SK-N-SH (cell line): ENCODE measurements around the gene ARID1B. TPM values are rescaled to one million over a fixed set of nuclear protein-coding genes. Genes with fewer than 3 reads are reported as not detected.

Experiments used
- CTCF ChIA-PET: fragments of 300-600, 350-600 bp; formaldehyde crosslinking; extraction: SDS; loops from one replicate; lab custom pipeline; 2021; lab: Yijun Ruan, JAX
- POLR2A ChIA-PET: fragments of 350-600 bp; sonication (Branson Sonifier 250); formaldehyde crosslinking; extraction: SDS; loops from one replicate; lab custom pipeline; 2020; ENCODE audit warnings: antibody characterized with exemption, inconsistent platforms; lab: Yijun Ruan, JAX
- DNase-seq: peaks from one replicate; pipeline ENCODE4 v3.0.0; 2012
- H2AFZ ChIP-seq: fragments of 200-600 bp; sonication (generic); 2 replicates; pipeline ENCODE4 v1.8.1; 2016; ENCODE audit warnings: antibody characterized with exemption, mild to moderate bottlenecking, low read depth
- H3F3A ChIP-seq: fragments of 200-600 bp; sonication (generic); replicated peaks from 2 replicates; pipeline ENCODE3; 2016; ENCODE audit warnings: antibody characterized with exemption, mild to moderate bottlenecking; ENCODE audit not compliant: insufficient read depth
- H3K27ac ChIP-seq, 2 experiments: fragments of 200-500 bp in 1 of 2; fragments of 200-600 bp in 1 of 2; sonication (Bioruptor generic) in 1 of 2; sonication (generic), shearing (Covaris generic) in 1 of 2; 2 replicates each; pipeline versions ENCODE4 v1.5.1 to v1.6.1; 2014 to 2016; ENCODE audit warnings: low read depth in 2 of 2, inconsistent platforms in 1 of 2, low read length in 1 of 2, mild to moderate bottlenecking in 1 of 2, mixed read lengths in 1 of 2
- H3K27me3 ChIP-seq: fragments of 200-600 bp; sonication (generic), shearing (Covaris generic); 2 replicates; pipeline ENCODE4 v1.6.1; 2016; ENCODE audit warnings: mixed run types; ENCODE audit not compliant: insufficient read depth
- H3K36me3 ChIP-seq, 2 experiments: fragments of 200-500 bp in 1 of 2; fragments of 200-600 bp in 1 of 2; sonication (Bioruptor generic) in 1 of 2; sonication (generic) in 1 of 2; replicated peaks in 1 of 2; 2 replicates each; pipeline versions ENCODE3 to v1.5.1; 2014 to 2016; ENCODE audit warnings: low read length in 1 of 2, mild to moderate bottlenecking in 1 of 2; ENCODE audit not compliant: insufficient read depth in 2 of 2, control insufficient read depth in 1 of 2
- H3K4me1 ChIP-seq, 2 experiments: fragments of 200-500 bp in 1 of 2; fragments of 200-600 bp in 1 of 2; sonication (Bioruptor generic) in 1 of 2; sonication (generic), shearing (Covaris generic) in 1 of 2; 2 replicates each; pipeline versions ENCODE4 v1.5.1 to v1.6.1; 2014 to 2016; ENCODE audit warnings: low read depth in 1 of 2, low read length in 1 of 2, mixed run types in 1 of 2; ENCODE audit not compliant: insufficient read depth in 2 of 2, control insufficient read depth in 1 of 2
- H3K4me2 ChIP-seq: fragments of 200-600 bp; sonication (generic), shearing (Covaris generic); 2 replicates; pipeline ENCODE4 v1.6.1; 2017; ENCODE audit warnings: mixed run types
- H3K4me3 ChIP-seq, 2 experiments: fragments of 200-500 bp in 1 of 2; fragments of 200-600 bp in 1 of 2; sonication (Bioruptor generic) in 1 of 2; sonication (generic), shearing (Covaris generic) in 1 of 2; 2 replicates each; pipeline versions ENCODE4 v1.5.1 to v1.8.1; 2014 to 2016; ENCODE audit warnings: low read depth in 2 of 2, inconsistent platforms in 1 of 2, low read length in 1 of 2, mild to moderate bottlenecking in 1 of 2, mixed read lengths in 1 of 2, moderate library complexity in 1 of 2
- H3K79me2 ChIP-seq: fragments of 200-600 bp; sonication (generic); 2 replicates; pipeline ENCODE4 v1.8.1; 2017; ENCODE audit warnings: mild to moderate bottlenecking; ENCODE audit not compliant: insufficient read depth
- H3K9ac ChIP-seq: fragments of 200-600 bp; sonication (generic); 2 replicates; pipeline ENCODE4 v1.6.1; 2017; ENCODE audit warnings: mixed run types
- H3K9me2 ChIP-seq: fragments of 200-600 bp; sonication (generic); 2 replicates; pipeline ENCODE4 v1.6.1; 2017; ENCODE audit warnings: mixed run types
- H3K9me3 ChIP-seq: fragments of 200-600 bp; sonication (generic); 2 replicates; pipeline ENCODE4 v1.6.1; 2017; ENCODE audit warnings: mixed run types, mild to moderate bottlenecking, moderate library complexity
- H4K20me1 ChIP-seq: fragments of 200-600 bp; sonication (generic); 2 replicates; pipeline ENCODE4 v1.6.1; 2017; ENCODE audit warnings: mild to moderate bottlenecking, mixed run types; ENCODE audit not compliant: insufficient read depth
- CTCF ChIP-seq: fragments of 200-600 bp; sonication (generic); IDR thresholded peaks from 2 replicates; pipeline ENCODE4 v1.6.1; 2017; ENCODE audit warnings: antibody characterized with exemption, mild to moderate bottlenecking, moderate library complexity
- EP300 ChIP-seq, 2 experiments: IDR thresholded peaks; 2 replicates each; pipeline versions ENCODE4 v1.4.0 to v1.6.1; 2012; ENCODE audit warnings: borderline replicate concordance in 1 of 2, low read depth in 1 of 2, low read length in 1 of 2
- EZH2phosphoT487 ChIP-seq: fragments of 200-600 bp; sonication (generic); IDR thresholded peaks from 2 replicates; pipeline ENCODE4 v1.6.1; 2017; ENCODE audit warnings: low read depth, mixed run types, mild to moderate bottlenecking, antibody characterized with exemption, moderate library complexity, borderline replicate concordance
- FOSL2 ChIP-seq: IDR thresholded peaks from 2 replicates; pipeline ENCODE4 v1.4.0; 2012; ENCODE audit warnings: low read depth, mild to moderate bottlenecking, moderate library complexity, borderline replicate concordance
- FOXJ3 ChIP-seq: sonication (generic); formaldehyde crosslinking; IDR thresholded peaks from 2 replicates; pipeline ENCODE4 v1.5.1; 2020; ENCODE audit warnings: mild to moderate bottlenecking, missing genetic modification reagents
- FOXM1 ChIP-seq: IDR thresholded peaks from 2 replicates; pipeline ENCODE4 v1.4.0; 2012; ENCODE audit warnings: low read depth, mild to moderate bottlenecking
- GABPA ChIP-seq: IDR thresholded peaks from 2 replicates; pipeline ENCODE4 v1.4.0; 2012; ENCODE audit warnings: low read depth, mild to moderate bottlenecking
- IRF3 ChIP-seq: fragments of 150-350 bp; IDR thresholded peaks from 2 replicates; pipeline ENCODE4 v1.6.1; 2016; ENCODE audit warnings: mild to moderate bottlenecking, low read depth, low read length
- MAX ChIP-seq: IDR thresholded peaks from 2 replicates; pipeline ENCODE4 v1.4.0; 2012; ENCODE audit warnings: low read depth
- NRF1 ChIP-seq: IDR thresholded peaks from 2 replicates; pipeline ENCODE4 v1.6.1; 2012; ENCODE audit warnings: low read depth, mild to moderate bottlenecking, low read length
- POLR2AphosphoS5 ChIP-seq: IDR thresholded peaks from 2 replicates; pipeline ENCODE4 v1.6.1; 2012; ENCODE audit warnings: low read depth, low read length
- RAD21 ChIP-seq: IDR thresholded peaks from 2 replicates; pipeline ENCODE4 v1.6.1; 2012; ENCODE audit warnings: mild to moderate bottlenecking, low read length
- RXRA ChIP-seq: IDR thresholded peaks from 2 replicates; pipeline ENCODE4 v1.4.0; 2012; ENCODE audit warnings: low read depth, mild to moderate bottlenecking, borderline replicate concordance
- SIN3A ChIP-seq: IDR thresholded peaks from 2 replicates; pipeline ENCODE4 v1.6.1; 2012; ENCODE audit warnings: low read depth, mild to moderate bottlenecking, low read length, moderate library complexity, borderline replicate concordance
- SMC3 ChIP-seq: IDR thresholded peaks from 2 replicates; pipeline ENCODE4 v1.6.1; 2012; ENCODE audit warnings: low read depth, low read length, improper control_type of control experiment
- TAF1 ChIP-seq: IDR thresholded peaks from 2 replicates; pipeline ENCODE4 v1.6.1; 2012; ENCODE audit warnings: low read depth, mild to moderate bottlenecking, low read length, moderate library complexity, borderline replicate concordance
- TCF12 ChIP-seq: IDR thresholded peaks from 2 replicates; pipeline ENCODE4 v1.4.0; 2012
- USF1 ChIP-seq: IDR thresholded peaks from 2 replicates; pipeline ENCODE4 v1.4.0; 2012; ENCODE audit warnings: low read depth, borderline replicate concordance
- YY1 ChIP-seq: IDR thresholded peaks from 2 replicates; pipeline ENCODE4 v1.4.0; 2012; ENCODE audit warnings: low read depth, mild to moderate bottlenecking
- WGBS: methylation state at CpG from one replicate; pipeline ENCODE4 v1.1.6; 2017; ENCODE audit warnings: low lambda C conversion rate; 5-methylcytosine and 5-hydroxymethylcytosine counted together
- polyA plus RNA-seq, 3 experiments: library from polyadenylated mRNA; depleted of rRNA; stranded (reverse); fragments of >200 nt; gene quantifications; 2 replicates each; pipeline ENCODE4 v1.2.3, GENCODE V29; 2012
- TF ChIP-seq, protein P1 (sequence below): fragments of 150-350 bp; IDR thresholded peaks from 2 replicates; pipeline ENCODE4 v1.6.1; 2017; ENCODE audit warnings: antibody characterized with exemption, low read length, low read depth, borderline replicate concordance
- TF ChIP-seq, protein P2 (sequence below): IDR thresholded peaks from 2 replicates; pipeline ENCODE4 v1.4.0; 2012; ENCODE audit warnings: low read depth, borderline replicate concordance
- TF ChIP-seq, protein P3 (sequence below): IDR thresholded peaks from 2 replicates; pipeline ENCODE4; 2012

Gene ARID1B
- polyA plus RNA-seq, 1 of the 3 experiments (the other 2 are of a cell fraction) = 13.6 TPM

- TF ChIP-seq USF1 (no peak), TAF1 (no peak), FOSL2 (no peak), MAX (no peak), FOXM1 (no peak), SIN3A (no peak), SMC3 (no peak), FOXJ3 (no peak), RAD21 (no peak), TCF12 (no peak), IRF3 (no peak), EP300 (IDR thresholded peaks at IDR 0.05; ENCODE audit: borderline replicate concordance in 1 of 2, low read depth in 1 of 2, low read length in 1 of 2) (no peak)
- TF ChIP-seq, protein P1, sequence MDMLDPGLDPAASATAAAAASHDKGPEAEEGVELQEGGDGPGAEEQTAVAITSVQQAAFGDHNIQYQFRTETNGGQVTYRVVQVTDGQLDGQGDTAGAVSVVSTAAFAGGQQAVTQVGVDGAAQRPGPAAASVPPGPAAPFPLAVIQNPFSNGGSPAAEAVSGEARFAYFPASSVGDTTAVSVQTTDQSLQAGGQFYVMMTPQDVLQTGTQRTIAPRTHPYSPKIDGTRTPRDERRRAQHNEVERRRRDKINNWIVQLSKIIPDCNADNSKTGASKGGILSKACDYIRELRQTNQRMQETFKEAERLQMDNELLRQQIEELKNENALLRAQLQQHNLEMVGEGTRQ = no peak
- TF ChIP-seq, protein P2, sequence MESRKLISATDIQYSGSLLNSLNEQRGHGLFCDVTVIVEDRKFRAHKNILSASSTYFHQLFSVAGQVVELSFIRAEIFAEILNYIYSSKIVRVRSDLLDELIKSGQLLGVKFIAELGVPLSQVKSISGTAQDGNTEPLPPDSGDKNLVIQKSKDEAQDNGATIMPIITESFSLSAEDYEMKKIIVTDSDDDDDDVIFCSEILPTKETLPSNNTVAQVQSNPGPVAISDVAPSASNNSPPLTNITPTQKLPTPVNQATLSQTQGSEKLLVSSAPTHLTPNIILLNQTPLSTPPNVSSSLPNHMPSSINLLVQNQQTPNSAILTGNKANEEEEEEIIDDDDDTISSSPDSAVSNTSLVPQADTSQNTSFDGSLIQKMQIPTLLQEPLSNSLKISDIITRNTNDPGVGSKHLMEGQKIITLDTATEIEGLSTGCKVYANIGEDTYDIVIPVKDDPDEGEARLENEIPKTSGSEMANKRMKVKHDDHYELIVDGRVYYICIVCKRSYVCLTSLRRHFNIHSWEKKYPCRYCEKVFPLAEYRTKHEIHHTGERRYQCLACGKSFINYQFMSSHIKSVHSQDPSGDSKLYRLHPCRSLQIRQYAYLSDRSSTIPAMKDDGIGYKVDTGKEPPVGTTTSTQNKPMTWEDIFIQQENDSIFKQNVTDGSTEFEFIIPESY = no peak
Observed at GRCh38 chr6:157063923-157064322, 286.7 kb downstream of the ARID1B start (continued).

- Histone ChIP-seq H3K36me3 (no peaks in the 10 kb centered on the region), H3K79me2 (peaks cover 48% of the 10 kb centered on the region), H3K4me1 (peaks cover 17 to 18% of the 10 kb centered on the region in 2 experiments; a peak in 3 of 4 replicates), H3K4me2 (no peak overlapping the region), H3K9me2 (no peaks in the 10 kb centered on the region), H3F3A (peaks cover 8% of the 10 kb centered on the region), H3K9me3 (no peaks in the 10 kb centered on the region), H3K4me3 (no peak overlapping the region), H4K20me1 (peaks cover 25% of the 10 kb centered on the region), H2AFZ (no peak overlapping the region), H3K9ac (no peak overlapping the region), H3K27me3 (no peaks in the 10 kb centered on the region), H3K27ac (no peak overlapping the region)
- DNase-seq = no peak
- POLR2A ChIA-PET = no interaction called here
- CTCF ChIA-PET = interaction anchor here (0.6 to 1.1 kb wide), 3 partner anchors 14 to 1725 kb away, joined by 3 read pairs; no protein-coding TSS in a partner anchor
- 98% methylated on average over 8 of the region's 8 CpGs for WGBS
- TF ChIP-seq CTCF = no peak
- TF ChIP-seq YY1 = no peak
- no peak for TF ChIP-seq RXRA
- no peak for TF ChIP-seq TAF1
- TF ChIP-seq EP300 (IDR thresholded peaks at IDR 0.05; ENCODE audit: borderline replicate concordance in 1 of 2, low read depth in 1 of 2, low read length in 1 of 2) = no peak
- no peak for TF ChIP-seq EZH2phosphoT487
- TF ChIP-seq TCF12 = no peak
- no peak for TF ChIP-seq GABPA
- TF ChIP-seq POLR2AphosphoS5 = no peak
- TF ChIP-seq, protein P3, sequence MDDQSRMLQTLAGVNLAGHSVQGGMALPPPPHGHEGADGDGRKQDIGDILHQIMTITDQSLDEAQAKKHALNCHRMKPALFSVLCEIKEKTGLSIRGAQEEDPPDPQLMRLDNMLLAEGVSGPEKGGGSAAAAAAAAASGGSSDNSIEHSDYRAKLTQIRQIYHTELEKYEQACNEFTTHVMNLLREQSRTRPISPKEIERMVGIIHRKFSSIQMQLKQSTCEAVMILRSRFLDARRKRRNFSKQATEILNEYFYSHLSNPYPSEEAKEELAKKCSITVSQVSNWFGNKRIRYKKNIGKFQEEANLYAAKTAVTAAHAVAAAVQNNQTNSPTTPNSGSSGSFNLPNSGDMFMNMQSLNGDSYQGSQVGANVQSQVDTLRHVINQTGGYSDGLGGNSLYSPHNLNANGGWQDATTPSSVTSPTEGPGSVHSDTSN = no peak
- TF ChIP-seq, protein P2 = no peak
- TF ChIP-seq NRF1 = no peak
Observed at GRCh38 chr6:157064502-157064901, 287.3 kb downstream of the ARID1B start.
